Activated CD4-positive, alpha-beta T cell treated with anti-CD3 and anti-CD28 coated beads for 48 hours (primary cell): ENCODE results near the gene SOWAHC.
"Not testable (repeated sequence)": the region's sequence is repeated elsewhere in the genome, so short reads cannot be mapped to it uniquely, and the experiment has no call there.

Experiments used
- DNase-seq: peaks from one replicate; pipeline ENCODE4 v3.0.0-alpha.2; 2020

SOWAHC gene

GRCh38 chr2:109616184-109616583 is 2.0 kb downstream of the SOWAHC start:
- DNase-seq: no peak

GRCh38 chr2:109619032-109619615 is 5.0 kb downstream of the SOWAHC start:
- DNase-seq: no peak

- DNase-seq: no peak
Measured at GRCh38 chr2:109623297-109623696, 9.1 kb downstream of the SOWAHC start.

- no peak for DNase-seq
Measured at GRCh38 chr2:109623923-109624322, 9.8 kb downstream of the SOWAHC start.

- no peak for DNase-seq
Measured at GRCh38 chr2:109624339-109624738, 10.2 kb downstream of the SOWAHC start.

- DNase-seq: not testable (repeated sequence)
Measured at GRCh38 chr2:109628321-109628720, 14.2 kb downstream of the SOWAHC start.

GRCh38 chr2:109629867-109630266 is 15.7 kb downstream of the SOWAHC start:
- DNase-seq: no peak

GRCh38 chr2:109630441-109631430 is 16.6 kb downstream of the SOWAHC start:
- no peak for DNase-seq

GRCh38 chr2:109631741-109632140 is 17.6 kb downstream of the SOWAHC start:
- DNase-seq: no peak

GRCh38 chr2:109632158-109632789 is 18.1 kb downstream of the SOWAHC start:
- no peak for DNase-seq

- DNase-seq: no peak
Measured at GRCh38 chr2:109633284-109633961, 19.3 kb downstream of the SOWAHC start.

GRCh38 chr2:109635426-109636304 is 21.5 kb downstream of the SOWAHC start:
- no peak for DNase-seq

GRCh38 chr2:109636317-109636716 is 22.2 kb downstream of the SOWAHC start:
- DNase-seq: no peak

- DNase-seq: no peak
Measured at GRCh38 chr2:109637749-109638570, 23.8 kb downstream of the SOWAHC start.

- no peak for DNase-seq
Measured at GRCh38 chr2:109638795-109639194, 24.6 kb downstream of the SOWAHC start.

- DNase-seq: not testable (repeated sequence)
Measured at GRCh38 chr2:109640000-109640399, 25.8 kb downstream of the SOWAHC start.

- no peak for DNase-seq
Measured at GRCh38 chr2:109644571-109645275, 30.6 kb downstream of the SOWAHC start.

- DNase-seq: no peak
Measured at GRCh38 chr2:109645412-109646184, 31.4 kb downstream of the SOWAHC start.

GRCh38 chr2:109646961-109647360 is 32.8 kb downstream of the SOWAHC start:
- no peak for DNase-seq

- no peak for DNase-seq
Measured at GRCh38 chr2:109647636-109648035, 33.5 kb downstream of the SOWAHC start.
